Liver (tissue), 9 donors: ENCODE data around the gene C2. TPM values are rescaled to one million over a fixed set of nuclear protein-coding genes. Genes with fewer than 3 reads are reported as not detected.

Source experiments
- DNase-seq: peaks from one replicate; pipeline ENCODE4 v3.0.0-alpha.2; 2017; ENCODE audit warnings: low spot score
- H3K27ac ChIP-seq, 2 donors: one replicate each; pipeline ENCODE4 v1.7.0; 2013; ENCODE audit warnings: inconsistent platforms in 2 of 2, low read length in 2 of 2, control low read depth in 1 of 2, low read depth in 1 of 2, mild to moderate bottlenecking in 1 of 2
- H3K27me3 ChIP-seq, 4 donors: one replicate each; pipeline versions ENCODE4 v1.6.1 to v1.7.0; 2013; ENCODE audit warnings: low read length in 3 of 4, inconsistent platforms in 1 of 4, mild to moderate bottlenecking in 1 of 4, moderate library complexity in 1 of 4; ENCODE audit not compliant: control insufficient read depth in 4 of 4, insufficient read depth in 4 of 4
- H3K36me3 ChIP-seq, 4 donors: one replicate each; pipeline versions ENCODE4 v1.6.1 to v1.7.0; 2013; ENCODE audit warnings: low read length in 3 of 4, mild to moderate bottlenecking in 3 of 4, low read depth in 1 of 4, moderate library complexity in 1 of 4; ENCODE audit not compliant: control insufficient read depth in 4 of 4, insufficient read depth in 3 of 4
- H3K4me1 ChIP-seq, 4 donors: one replicate each; pipeline versions ENCODE4 v1.6.1 to v1.7.0; 2013; ENCODE audit warnings: low read length in 3 of 4, mild to moderate bottlenecking in 3 of 4, moderate library complexity in 1 of 4; ENCODE audit not compliant: control insufficient read depth in 4 of 4, insufficient read depth in 4 of 4
- H3K4me3 ChIP-seq, 3 donors: one replicate each; pipeline versions ENCODE4 v1.6.1 to v1.7.0; 2013; ENCODE audit warnings: low read length in 3 of 3, control low read depth in 1 of 3, low read depth in 1 of 3, mild to moderate bottlenecking in 1 of 3
- H3K9ac ChIP-seq, 2 donors: one replicate each; pipeline ENCODE4 v1.7.0; 2013; ENCODE audit warnings: low read length in 2 of 2, mild to moderate bottlenecking in 2 of 2, moderate library complexity in 2 of 2, control low read depth in 1 of 2, low read depth in 1 of 2
- H3K9me3 ChIP-seq, 4 donors: one replicate each; pipeline versions ENCODE4 v1.6.1 to v1.7.0; 2013; ENCODE audit warnings: low read length in 3 of 4; ENCODE audit not compliant: control insufficient read depth in 4 of 4
- EGR1 ChIP-seq, 2 donors: IDR thresholded peaks; 2 replicates each; pipeline ENCODE4 v1.6.1; 2016 to 2018; ENCODE audit warnings: antibody characterized with exemption in 2 of 2, low read depth in 2 of 2
- FOXA1 ChIP-seq: IDR thresholded peaks from 2 replicates; pipeline ENCODE4 v1.6.1; 2016; ENCODE audit warnings: antibody characterized with exemption
- GABPA ChIP-seq, 2 donors: IDR thresholded peaks in 1 of 2; conservative IDR thresholded peaks in 1 of 2; 2 replicates each; pipeline ENCODE4 v1.6.1; 2016; ENCODE audit warnings: antibody characterized with exemption in 2 of 2, mild to moderate bottlenecking in 1 of 2, moderate library complexity in 1 of 2
- HNF4A ChIP-seq, 2 donors: conservative IDR thresholded peaks; 2 replicates each; pipeline ENCODE4 v1.6.1; 2016; ENCODE audit warnings: antibody characterized with exemption in 2 of 2, mild to moderate bottlenecking in 2 of 2
- HNF4G ChIP-seq: IDR thresholded peaks from 2 replicates; pipeline ENCODE4 v1.6.1; 2016; ENCODE audit warnings: antibody characterized with exemption
- JUND ChIP-seq, 2 donors: IDR thresholded peaks; 2 replicates each; pipeline ENCODE4 v1.6.1; 2016; ENCODE audit warnings: antibody characterized with exemption in 2 of 2
- MAX ChIP-seq: IDR thresholded peaks from 2 replicates; pipeline ENCODE4 v1.6.1; 2016; ENCODE audit warnings: antibody characterized with exemption
- NR2F2 ChIP-seq: IDR thresholded peaks from 2 replicates; pipeline ENCODE4 v1.6.1; 2016; ENCODE audit warnings: antibody characterized with exemption
- RAD21 ChIP-seq, 2 donors: IDR thresholded peaks; 2 replicates each; pipeline ENCODE4 v1.6.1; 2016; ENCODE audit warnings: antibody characterized with exemption in 2 of 2, mild to moderate bottlenecking in 2 of 2
- SP1 ChIP-seq: IDR thresholded peaks from 2 replicates; pipeline ENCODE4 v1.6.1; 2018; ENCODE audit warnings: antibody characterized with exemption, mild to moderate bottlenecking
- TAF1 ChIP-seq: conservative IDR thresholded peaks from 2 replicates; pipeline ENCODE4 v1.6.1; 2016; ENCODE audit warnings: antibody characterized with exemption, mild to moderate bottlenecking
- YY1 ChIP-seq: IDR thresholded peaks from 2 replicates; pipeline ENCODE4 v1.6.1; 2016; ENCODE audit warnings: antibody characterized with exemption, mild to moderate bottlenecking
- WGBS: extraction: QIAGEN DNeasy Blood & Tissue Kit; methylation state at CpG from one replicate; pipeline ENCODE4 v1.1.7; 2013; 5-methylcytosine and 5-hydroxymethylcytosine counted together
- polyA plus RNA-seq, 2 donors: library from polyadenylated mRNA; stranded (reverse) in 1 of 2; unstranded in 1 of 2; fragments of 200-250 nt in 1 of 2; fragments of >200 nt in 1 of 2; fragmentation: Nextera tagmentation in 1 of 2; extraction: Ambion mirVana in 1 of 2; gene quantifications; one replicate each; pipeline versions ENCODE4 v1.2.1 to v1.2.3, GENCODE V29; 2013 to 2015
- total RNA-seq, 2 donors: library from RNA; depleted of rRNA; stranded (reverse); fragments of >200 nt; gene quantifications; one replicate each; pipeline ENCODE4 v1.2.3, GENCODE V29; 2014
- TF ChIP-seq, protein P1 (sequence below): fragments of 150-350 bp; IDR thresholded peaks from 2 replicates; pipeline ENCODE4 v1.5.1; 2017; ENCODE audit warnings: improper control_type of control experiment, low read depth, low read length; ENCODE audit not compliant: missing input control
- TF ChIP-seq, protein P2 (sequence below): IDR thresholded peaks from 2 replicates; pipeline ENCODE4 v1.6.1; 2016; ENCODE audit warnings: antibody characterized with exemption
- TF ChIP-seq, protein P3 (sequence below): IDR thresholded peaks from 2 replicates; pipeline ENCODE4 v1.6.1; 2016; ENCODE audit warnings: antibody characterized with exemption, mild to moderate bottlenecking
- donor health status: healthy.
- donor health status: healthy.
- donor health status: healthy.
- donor health status: healthy.
- donor health status: healthy.

Gene C2
- total and polyA plus RNA-seq, 4 donors = 212 to 522 (median 397) TPM

DNA sequence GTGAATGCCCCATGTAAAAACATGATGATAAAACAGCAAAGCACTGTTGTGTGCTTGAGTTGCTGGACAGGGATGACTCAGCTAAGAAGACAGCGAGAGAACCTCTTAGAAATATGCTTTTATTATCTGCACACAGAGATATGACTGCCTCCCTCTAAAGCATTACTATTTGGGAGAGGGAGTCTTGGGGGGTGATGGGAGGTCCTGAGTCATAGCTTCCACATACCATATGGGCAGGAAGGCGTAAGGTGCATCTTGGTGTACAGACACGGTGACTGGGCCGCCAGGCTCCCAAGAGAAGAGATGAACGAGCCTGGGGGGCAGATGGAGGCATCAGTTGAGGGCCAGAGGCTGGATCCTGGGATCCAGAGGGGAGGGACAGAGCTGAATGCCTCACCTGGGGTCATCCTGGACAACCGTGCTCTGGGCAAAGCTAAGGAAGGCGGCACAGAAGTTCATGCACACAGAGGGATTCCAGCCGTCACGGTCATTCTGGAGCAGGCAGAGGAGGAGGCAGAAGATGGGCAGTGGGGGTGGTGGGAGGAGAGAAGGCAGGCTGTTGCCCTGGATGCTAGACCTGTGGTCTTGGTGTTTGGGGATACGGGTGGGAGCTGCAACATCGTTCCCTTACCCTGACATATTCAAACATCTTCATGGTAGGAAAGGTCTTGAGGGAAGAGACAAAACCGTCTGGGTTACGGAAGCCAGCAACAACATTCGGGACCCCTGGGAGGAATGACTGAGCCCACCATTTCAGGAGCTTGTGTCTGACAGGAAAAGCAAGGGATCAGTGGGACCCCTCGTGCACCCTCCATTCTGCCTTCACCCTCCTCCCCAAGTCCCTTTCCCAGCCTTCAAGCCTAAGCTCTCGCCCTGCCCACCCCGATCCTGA, 42.4 kb downstream of the C2 start:
- no peak for TF ChIP-seq GABPA (IDR thresholded peaks at IDR 0.05 in 1 of 2, conservative IDR thresholded peaks at IDR 0.05 in 1 of 2)
- TF ChIP-seq HNF4A (conservative IDR thresholded peaks at IDR 0.05) = no peak
- TF ChIP-seq, protein P1, sequence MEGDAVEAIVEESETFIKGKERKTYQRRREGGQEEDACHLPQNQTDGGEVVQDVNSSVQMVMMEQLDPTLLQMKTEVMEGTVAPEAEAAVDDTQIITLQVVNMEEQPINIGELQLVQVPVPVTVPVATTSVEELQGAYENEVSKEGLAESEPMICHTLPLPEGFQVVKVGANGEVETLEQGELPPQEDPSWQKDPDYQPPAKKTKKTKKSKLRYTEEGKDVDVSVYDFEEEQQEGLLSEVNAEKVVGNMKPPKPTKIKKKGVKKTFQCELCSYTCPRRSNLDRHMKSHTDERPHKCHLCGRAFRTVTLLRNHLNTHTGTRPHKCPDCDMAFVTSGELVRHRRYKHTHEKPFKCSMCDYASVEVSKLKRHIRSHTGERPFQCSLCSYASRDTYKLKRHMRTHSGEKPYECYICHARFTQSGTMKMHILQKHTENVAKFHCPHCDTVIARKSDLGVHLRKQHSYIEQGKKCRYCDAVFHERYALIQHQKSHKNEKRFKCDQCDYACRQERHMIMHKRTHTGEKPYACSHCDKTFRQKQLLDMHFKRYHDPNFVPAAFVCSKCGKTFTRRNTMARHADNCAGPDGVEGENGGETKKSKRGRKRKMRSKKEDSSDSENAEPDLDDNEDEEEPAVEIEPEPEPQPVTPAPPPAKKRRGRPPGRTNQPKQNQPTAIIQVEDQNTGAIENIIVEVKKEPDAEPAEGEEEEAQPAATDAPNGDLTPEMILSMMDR = no peak
- no peak for TF ChIP-seq SP1
- TF ChIP-seq, protein P2, sequence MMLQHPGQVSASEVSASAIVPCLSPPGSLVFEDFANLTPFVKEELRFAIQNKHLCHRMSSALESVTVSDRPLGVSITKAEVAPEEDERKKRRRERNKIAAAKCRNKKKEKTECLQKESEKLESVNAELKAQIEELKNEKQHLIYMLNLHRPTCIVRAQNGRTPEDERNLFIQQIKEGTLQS = no peak
- no peak for TF ChIP-seq EGR1 (IDR thresholded peaks at IDR 0.05; ENCODE audit: low read depth in 2 of 2)
- no peak for TF ChIP-seq HNF4G
- no peak for TF ChIP-seq YY1
- no peak for TF ChIP-seq TAF1
- TF ChIP-seq JUND (IDR thresholded peaks at IDR 0.05) = no peak
- 84% methylated on average over 17 of the region's 17 CpGs for WGBS
- Histone ChIP-seq H3K9ac (no peak overlapping the region), H3K27ac (peak overlapping the region; percentile 98 to 99), H3K4me1 (peaks cover 6 to 45% (median 38%) of the 10 kb centered on the region in 4 donors), H3K9me3 (no peaks in the 10 kb centered on the region), H3K4me3 (peak overlapping the region in 1 of 3 donors; percentile 93), H3K36me3 (peaks cover 14 to 45% (median 28%) of the 10 kb centered on the region in 4 donors), H3K27me3 (no peaks in the 10 kb centered on the region)
- DNase-seq = no peak

DNA sequence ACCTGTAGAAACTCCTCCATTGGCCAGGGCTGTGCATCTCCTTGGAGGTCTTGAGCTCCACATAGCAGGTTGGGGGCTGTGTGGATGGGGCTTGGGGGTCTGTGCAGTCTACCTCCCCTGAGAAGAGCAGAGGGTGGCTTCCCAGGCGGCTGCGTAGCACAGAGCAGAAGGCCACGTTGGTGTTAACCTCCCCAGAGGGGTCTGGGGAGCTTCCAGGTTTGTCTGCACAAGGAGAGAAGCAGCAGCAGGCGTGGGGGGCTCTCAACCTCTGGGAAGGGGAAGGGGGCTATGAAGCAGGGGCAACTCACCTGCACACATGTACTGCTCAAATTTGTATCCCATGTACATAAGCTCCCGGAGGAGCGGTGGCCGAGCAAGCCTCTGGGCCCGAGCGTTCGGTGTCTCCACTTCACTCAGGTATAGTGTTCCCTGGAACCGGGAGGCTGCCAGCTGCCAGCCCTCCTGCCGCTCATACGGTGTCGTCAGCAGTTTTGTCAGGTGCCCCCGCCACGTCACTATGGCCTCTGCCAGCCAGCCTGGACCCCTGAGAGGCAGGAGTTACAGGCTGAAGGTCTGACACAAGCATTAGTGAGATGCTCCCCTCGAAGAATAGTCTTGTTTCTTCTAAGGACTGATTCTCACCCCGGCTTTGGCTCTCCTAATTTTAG, 43.2 kb downstream of the C2 start:
- WGBS = 58% methylated on average over 18 of the region's 18 CpGs
- Histone ChIP-seq H3K9me3 (no peaks in the 10 kb centered on the region), H3K36me3 (peaks cover 14 to 45% (median 28%) of the 10 kb centered on the region in 4 donors), H3K27me3 (no peaks in the 10 kb centered on the region), H3K9ac (peak overlapping the region; percentile 69 to 82), H3K4me3 (peak overlapping the region; percentile 69 to 93 (median 78)), H3K4me1 (peaks cover 6 to 38% (median 31%) of the 10 kb centered on the region in 4 donors), H3K27ac (peak overlapping the region; percentile 98 to 99)
- no peak for DNase-seq
- TF ChIP-seq, protein P3, sequence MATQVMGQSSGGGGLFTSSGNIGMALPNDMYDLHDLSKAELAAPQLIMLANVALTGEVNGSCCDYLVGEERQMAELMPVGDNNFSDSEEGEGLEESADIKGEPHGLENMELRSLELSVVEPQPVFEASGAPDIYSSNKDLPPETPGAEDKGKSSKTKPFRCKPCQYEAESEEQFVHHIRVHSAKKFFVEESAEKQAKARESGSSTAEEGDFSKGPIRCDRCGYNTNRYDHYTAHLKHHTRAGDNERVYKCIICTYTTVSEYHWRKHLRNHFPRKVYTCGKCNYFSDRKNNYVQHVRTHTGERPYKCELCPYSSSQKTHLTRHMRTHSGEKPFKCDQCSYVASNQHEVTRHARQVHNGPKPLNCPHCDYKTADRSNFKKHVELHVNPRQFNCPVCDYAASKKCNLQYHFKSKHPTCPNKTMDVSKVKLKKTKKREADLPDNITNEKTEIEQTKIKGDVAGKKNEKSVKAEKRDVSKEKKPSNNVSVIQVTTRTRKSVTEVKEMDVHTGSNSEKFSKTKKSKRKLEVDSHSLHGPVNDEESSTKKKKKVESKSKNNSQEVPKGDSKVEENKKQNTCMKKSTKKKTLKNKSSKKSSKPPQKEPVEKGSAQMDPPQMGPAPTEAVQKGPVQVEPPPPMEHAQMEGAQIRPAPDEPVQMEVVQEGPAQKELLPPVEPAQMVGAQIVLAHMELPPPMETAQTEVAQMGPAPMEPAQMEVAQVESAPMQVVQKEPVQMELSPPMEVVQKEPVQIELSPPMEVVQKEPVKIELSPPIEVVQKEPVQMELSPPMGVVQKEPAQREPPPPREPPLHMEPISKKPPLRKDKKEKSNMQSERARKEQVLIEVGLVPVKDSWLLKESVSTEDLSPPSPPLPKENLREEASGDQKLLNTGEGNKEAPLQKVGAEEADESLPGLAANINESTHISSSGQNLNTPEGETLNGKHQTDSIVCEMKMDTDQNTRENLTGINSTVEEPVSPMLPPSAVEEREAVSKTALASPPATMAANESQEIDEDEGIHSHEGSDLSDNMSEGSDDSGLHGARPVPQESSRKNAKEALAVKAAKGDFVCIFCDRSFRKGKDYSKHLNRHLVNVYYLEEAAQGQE = no peak
- TF ChIP-seq RAD21 (IDR thresholded peaks at IDR 0.05) (no peak), TAF1 (no peak), JUND (IDR thresholded peaks at IDR 0.05) (no peak), NR2F2 (no peak), FOXA1 (no peak), HNF4G (no peak), HNF4A (conservative IDR thresholded peaks at IDR 0.05) (no peak), MAX (no peak)
- TF ChIP-seq, protein P2 = no peak
- TF ChIP-seq, protein P1 = no peak
